ENCODE measurements around the gene SULT1E1.

DNA sequence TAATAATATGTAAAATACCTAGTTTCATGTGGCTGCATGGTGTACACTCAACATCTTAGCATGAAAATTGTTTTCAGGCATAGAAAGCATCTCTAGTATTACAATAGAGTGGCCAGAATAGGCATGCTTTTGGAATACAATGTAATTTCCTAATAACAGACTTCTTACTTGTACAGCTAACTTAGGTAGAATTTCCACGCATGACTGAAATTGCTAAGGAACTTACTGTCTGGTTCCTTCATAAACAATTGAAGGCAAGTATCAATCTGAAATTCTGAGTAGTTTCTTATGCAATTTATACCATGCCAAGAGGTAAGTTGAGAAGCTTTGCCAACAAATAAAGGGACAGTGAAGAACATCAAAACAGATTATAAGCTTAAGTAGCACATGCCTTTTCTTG lies 26.7 kb downstream of the SULT1E1 start:
- TF ChIP-seq, protein P1, sequence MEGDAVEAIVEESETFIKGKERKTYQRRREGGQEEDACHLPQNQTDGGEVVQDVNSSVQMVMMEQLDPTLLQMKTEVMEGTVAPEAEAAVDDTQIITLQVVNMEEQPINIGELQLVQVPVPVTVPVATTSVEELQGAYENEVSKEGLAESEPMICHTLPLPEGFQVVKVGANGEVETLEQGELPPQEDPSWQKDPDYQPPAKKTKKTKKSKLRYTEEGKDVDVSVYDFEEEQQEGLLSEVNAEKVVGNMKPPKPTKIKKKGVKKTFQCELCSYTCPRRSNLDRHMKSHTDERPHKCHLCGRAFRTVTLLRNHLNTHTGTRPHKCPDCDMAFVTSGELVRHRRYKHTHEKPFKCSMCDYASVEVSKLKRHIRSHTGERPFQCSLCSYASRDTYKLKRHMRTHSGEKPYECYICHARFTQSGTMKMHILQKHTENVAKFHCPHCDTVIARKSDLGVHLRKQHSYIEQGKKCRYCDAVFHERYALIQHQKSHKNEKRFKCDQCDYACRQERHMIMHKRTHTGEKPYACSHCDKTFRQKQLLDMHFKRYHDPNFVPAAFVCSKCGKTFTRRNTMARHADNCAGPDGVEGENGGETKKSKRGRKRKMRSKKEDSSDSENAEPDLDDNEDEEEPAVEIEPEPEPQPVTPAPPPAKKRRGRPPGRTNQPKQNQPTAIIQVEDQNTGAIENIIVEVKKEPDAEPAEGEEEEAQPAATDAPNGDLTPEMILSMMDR (conservative IDR thresholded peaks at IDR 0.05 in 1 of 2, IDR thresholded peaks at IDR 0.05 in 1 of 2; ENCODE audit: low read depth in 1 of 2, low read length in 2 of 2) = no peak
- no peak for TF ChIP-seq EZH2 (IDR thresholded peaks at IDR 0.05; ENCODE audit: low read length, missing control alignments)
